ENCODE data around the gene HORMAD2. TPM values are rescaled to one million over a fixed set of nuclear protein-coding genes. Genes with fewer than 3 reads are reported as not detected.

The HORMAD2 gene
- total RNA-seq, 4 donors from 2014 or later: not detected

DNA sequence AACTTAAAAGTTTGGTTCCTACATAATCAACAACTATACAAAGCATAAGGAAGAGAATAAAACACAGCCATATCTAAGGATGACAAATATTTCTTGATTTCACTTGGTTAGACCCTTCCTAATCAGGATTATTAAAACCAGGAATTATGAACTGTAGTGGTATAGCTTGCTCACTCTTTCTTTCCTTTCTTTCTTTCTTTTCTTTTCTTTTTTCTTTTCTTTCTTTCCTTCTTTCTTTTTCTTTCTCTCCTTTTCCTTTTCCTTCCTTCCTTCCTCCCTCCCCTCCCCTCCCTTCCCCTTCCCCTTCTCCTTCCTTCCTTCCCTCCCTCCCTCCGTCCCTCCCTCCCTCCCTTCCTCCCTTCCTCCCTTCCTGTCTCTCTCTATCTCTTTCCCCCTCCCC, 78.0 kb downstream of the HORMAD2 start:
- Histone ChIP-seq H3K4me1 (no peaks in the 10 kb centered on the region), H3K9me3 (no peaks in the 10 kb centered on the region), H3K27me3 (peaks cover 10% of the 10 kb centered on the region), H3K4me3 (no peak overlapping the region), H3K36me3 (no peaks in the 10 kb centered on the region), H3K27ac (no peak overlapping the region)
- TF ChIP-seq EP300 (IDR thresholded peaks at IDR 0.05) (no peak), POLR2AphosphoS5 (IDR thresholded peaks at IDR 0.05) (no peak), POLR2A (IDR thresholded peaks at IDR 0.05) (no peak)
- TF ChIP-seq, protein P1, sequence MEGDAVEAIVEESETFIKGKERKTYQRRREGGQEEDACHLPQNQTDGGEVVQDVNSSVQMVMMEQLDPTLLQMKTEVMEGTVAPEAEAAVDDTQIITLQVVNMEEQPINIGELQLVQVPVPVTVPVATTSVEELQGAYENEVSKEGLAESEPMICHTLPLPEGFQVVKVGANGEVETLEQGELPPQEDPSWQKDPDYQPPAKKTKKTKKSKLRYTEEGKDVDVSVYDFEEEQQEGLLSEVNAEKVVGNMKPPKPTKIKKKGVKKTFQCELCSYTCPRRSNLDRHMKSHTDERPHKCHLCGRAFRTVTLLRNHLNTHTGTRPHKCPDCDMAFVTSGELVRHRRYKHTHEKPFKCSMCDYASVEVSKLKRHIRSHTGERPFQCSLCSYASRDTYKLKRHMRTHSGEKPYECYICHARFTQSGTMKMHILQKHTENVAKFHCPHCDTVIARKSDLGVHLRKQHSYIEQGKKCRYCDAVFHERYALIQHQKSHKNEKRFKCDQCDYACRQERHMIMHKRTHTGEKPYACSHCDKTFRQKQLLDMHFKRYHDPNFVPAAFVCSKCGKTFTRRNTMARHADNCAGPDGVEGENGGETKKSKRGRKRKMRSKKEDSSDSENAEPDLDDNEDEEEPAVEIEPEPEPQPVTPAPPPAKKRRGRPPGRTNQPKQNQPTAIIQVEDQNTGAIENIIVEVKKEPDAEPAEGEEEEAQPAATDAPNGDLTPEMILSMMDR (IDR thresholded peaks at IDR 0.05): no peak
- whole genome bisulfite sequencing, 2 donors (ENCODE audit: low coverage in 1 of 2): no CpG with 5 or more reads among the region's 1 CpG
- ATAC-seq: no peak

DNA sequence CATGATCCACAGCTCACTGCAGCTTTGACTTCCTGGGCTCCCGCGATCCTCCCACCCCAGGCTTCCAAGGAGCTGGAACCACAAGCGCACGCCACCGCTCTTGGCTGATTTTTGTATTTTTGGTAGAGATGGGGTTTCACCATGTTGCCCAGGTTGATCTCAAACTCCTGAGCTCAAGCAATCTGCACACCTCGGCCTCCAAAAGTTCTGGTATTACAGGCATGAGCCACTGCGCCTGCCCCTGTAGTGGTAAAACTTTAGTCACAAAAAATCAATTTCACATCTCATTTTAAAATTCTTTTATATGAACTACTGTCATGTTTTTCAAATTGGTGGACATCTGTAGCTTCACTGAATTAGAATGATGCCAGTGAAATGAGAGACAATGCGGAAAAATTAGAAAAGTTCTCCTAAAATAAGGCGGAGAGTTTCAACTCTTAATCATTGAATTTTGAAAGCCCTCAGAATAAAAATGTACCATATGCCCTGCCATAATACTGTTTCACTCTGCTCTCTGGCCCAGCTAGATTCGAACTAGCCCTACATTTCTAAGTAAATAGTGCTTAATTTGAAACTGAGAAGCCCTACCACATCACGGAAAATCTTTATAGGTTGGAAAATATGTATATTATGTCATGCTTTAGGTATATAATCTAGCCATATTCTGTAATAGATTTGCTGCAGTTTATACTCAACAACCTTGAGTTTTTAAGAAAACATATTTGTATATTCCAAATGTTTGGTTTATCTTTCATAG, 78.7 kb downstream of the HORMAD2 start:
- no peak for ATAC-seq
- H3K27me3 ChIP-seq: peaks cover 10% of the 10 kb centered on the region
- WGBS, 2 donors (ENCODE audit: low coverage in 1 of 2): 74 to 82% methylated on average over 4 to 11 of the region's 11 CpGs
- H3K9me3 ChIP-seq: no peaks in the 10 kb centered on the region
- H3K36me3 ChIP-seq: no peaks in the 10 kb centered on the region
- H3K4me1 ChIP-seq: no peaks in the 10 kb centered on the region
- no peak overlapping the region for H3K4me3 ChIP-seq
- TF ChIP-seq, protein P1 (IDR thresholded peaks at IDR 0.05): no peak
- TF ChIP-seq POLR2A (IDR thresholded peaks at IDR 0.05) (no peak), EP300 (IDR thresholded peaks at IDR 0.05) (no peak), POLR2AphosphoS5 (IDR thresholded peaks at IDR 0.05) (no peak)
- no peak overlapping the region for H3K27ac ChIP-seq

DNA sequence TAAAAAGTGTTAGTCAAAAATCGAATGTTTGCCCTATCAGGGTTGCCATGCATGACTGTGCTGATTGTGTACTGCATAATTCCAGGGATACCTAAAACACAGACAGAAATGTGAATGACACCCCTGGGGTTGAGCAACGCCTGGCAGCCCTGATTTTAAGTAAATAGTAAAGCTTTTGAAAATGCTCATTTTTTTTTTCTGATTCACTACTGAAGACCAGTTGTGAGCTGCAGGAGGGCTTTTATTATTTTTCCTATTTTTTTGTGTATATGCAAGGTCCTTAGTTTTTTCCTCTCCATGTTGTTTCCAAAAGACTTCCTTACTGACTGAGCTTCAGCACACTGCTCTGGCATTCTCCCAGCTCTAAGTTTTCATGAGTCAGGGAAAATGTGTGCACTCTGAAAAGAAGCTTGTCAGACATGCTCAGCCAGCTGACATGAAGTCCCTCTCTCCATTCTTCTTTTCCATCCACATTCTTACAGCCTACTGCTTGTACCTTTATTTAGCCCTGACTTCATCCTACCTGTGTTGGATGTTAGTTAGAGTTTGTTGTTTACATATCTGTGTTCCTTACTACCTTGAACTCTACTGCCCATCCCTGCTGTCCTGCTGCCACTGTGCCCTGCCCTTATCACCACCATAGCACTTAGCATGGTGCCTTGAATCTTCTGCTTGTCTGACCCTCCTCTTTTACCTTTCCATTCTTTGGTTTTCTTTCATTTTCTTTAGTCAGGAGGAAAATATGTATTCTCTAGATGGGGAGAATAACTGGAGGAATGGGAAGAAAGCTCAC, 79.5 kb downstream of the HORMAD2 start:
- no peak for ATAC-seq
- Histone ChIP-seq H3K4me1 (no peaks in the 10 kb centered on the region), H3K9me3 (no peaks in the 10 kb centered on the region), H3K4me3 (no peak overlapping the region), H3K27me3 (peaks cover 10% of the 10 kb centered on the region), H3K27ac (no peak overlapping the region), H3K36me3 (no peaks in the 10 kb centered on the region)
- TF ChIP-seq EP300 (IDR thresholded peaks at IDR 0.05) (no peak), POLR2A (IDR thresholded peaks at IDR 0.05) (no peak), POLR2AphosphoS5 (IDR thresholded peaks at IDR 0.05) (no peak)
- TF ChIP-seq, protein P1 (IDR thresholded peaks at IDR 0.05): no peak
- 54 to 56% methylated on average over 2 of the region's 2 CpGs for WGBS, 2 donors (ENCODE audit: low coverage in 1 of 2)

DNA sequence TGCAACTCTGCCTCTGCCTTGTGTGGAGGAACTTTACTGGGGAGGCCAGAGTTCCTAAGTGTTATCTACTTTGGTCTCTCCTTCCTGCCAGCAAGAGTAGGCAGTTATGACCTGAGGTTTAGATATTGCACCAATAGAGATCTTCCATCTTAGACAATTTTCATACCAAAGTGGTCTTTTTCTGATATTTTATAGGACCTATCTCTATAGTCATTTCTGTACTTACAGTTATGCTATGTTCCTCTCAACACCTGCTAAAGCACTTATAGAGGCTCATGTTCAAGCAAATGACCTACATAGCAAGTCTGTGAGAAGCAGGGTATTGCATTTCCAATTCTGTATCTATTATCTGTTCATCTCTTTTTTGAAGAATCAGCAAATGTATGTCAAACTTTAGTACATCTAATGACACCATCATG, 80.8 kb downstream of the HORMAD2 start:
- TF ChIP-seq, protein P1 (IDR thresholded peaks at IDR 0.05): no peak
- TF ChIP-seq EP300 (IDR thresholded peaks at IDR 0.05) (no peak), POLR2A (IDR thresholded peaks at IDR 0.05) (no peak), POLR2AphosphoS5 (IDR thresholded peaks at IDR 0.05) (no peak)
- Histone ChIP-seq H3K9me3 (no peaks in the 10 kb centered on the region), H3K4me1 (no peaks in the 10 kb centered on the region), H3K36me3 (no peaks in the 10 kb centered on the region), H3K4me3 (no peak overlapping the region), H3K27ac (no peak overlapping the region), H3K27me3 (peaks cover 6% of the 10 kb centered on the region)
- no peak for ATAC-seq
